Kidney (tissue), 14 donors: ENCODE data around the gene COG2. TPM values are rescaled to one million over a fixed set of nuclear protein-coding genes. Genes with fewer than 3 reads are reported as not detected.

ENCODE experiments used
- DNase-seq, 5 donors: peaks; one replicate each; pipeline ENCODE4 v3.0.0-alpha.2; 2013 to 2020
- FAIRE-seq: peaks from 2 replicates; lab custom pipeline; 2012; peaks lifted over from hg19 to GRCh38; lab: Jason Lieb, UNC
- H3K27ac ChIP-seq, 2 donors: one replicate each; pipeline ENCODE4 v1.7.0; 2013; ENCODE audit warnings: low read depth in 2 of 2, low read length in 2 of 2, inconsistent platforms in 1 of 2
- H3K27me3 ChIP-seq: one replicate; pipeline ENCODE4 v1.7.1; 2013; ENCODE audit warnings: low read length, inconsistent platforms; ENCODE audit not compliant: control insufficient read depth, insufficient read depth
- H3K36me3 ChIP-seq, 3 donors: one replicate each; pipeline versions ENCODE4 v1.7.0 to v1.7.1; 2013; ENCODE audit warnings: low read length in 3 of 3, control low read depth in 1 of 3, inconsistent platforms in 1 of 3; ENCODE audit not compliant: insufficient read depth in 3 of 3, control insufficient read depth in 2 of 3
- H3K4me1 ChIP-seq, 3 donors: one replicate each; pipeline versions ENCODE4 v1.7.0 to v1.7.1; 2013; ENCODE audit warnings: low read length in 3 of 3, inconsistent platforms in 1 of 3, low read depth in 1 of 3; ENCODE audit not compliant: control insufficient read depth in 2 of 3, insufficient read depth in 2 of 3
- H3K4me3 ChIP-seq, 3 donors: one replicate each; pipeline versions ENCODE4 v1.7.0 to v1.8.1; 2013; ENCODE audit warnings: low read length in 3 of 3, control low read depth in 1 of 3, inconsistent platforms in 1 of 3
- H3K9ac ChIP-seq, 3 donors: one replicate each; pipeline versions ENCODE4 v1.7.0 to v1.7.1; 2013; ENCODE audit warnings: low read length in 3 of 3, control low read depth in 1 of 3, inconsistent platforms in 1 of 3
- H3K9me3 ChIP-seq, 3 donors: one replicate each; pipeline versions ENCODE4 v1.7.0 to v1.7.1; 2013; ENCODE audit warnings: low read length in 3 of 3, control low read depth in 1 of 3, inconsistent platforms in 1 of 3; ENCODE audit not compliant: control insufficient read depth in 2 of 3, insufficient read depth in 1 of 3
- CTCF ChIP-seq: IDR thresholded peaks from 3 replicates; pipeline ENCODE4 v1.5.1; 2012; ENCODE audit warnings: mild to moderate bottlenecking, moderate library complexity, borderline replicate concordance; ENCODE audit not compliant: insufficient read depth; ENCODE audit errors: extremely low read depth
- intact Hi-C: fragments of 100-400 bp; cut with DNase I; formaldehyde crosslinking; loops from one replicate; pipeline ENCODE4 v1.11.1; 2022
- polyA plus RNA-seq: library from polyadenylated mRNA; stranded (reverse); fragments of 350-450 nt; fragmentation: Illumina TruSeq; extraction: RNeasy Lipid Tissue Mini Kit (QIAGEN cat#74804); gene quantifications from one replicate; pipeline ENCODE4 v1.2.3, GENCODE V29; 2014; ENCODE audit warnings: low read depth, low replicate concordance; ENCODE audit not compliant: insufficient read depth
- total RNA-seq: library from RNA; stranded (reverse); fragmentation: NEBNext Ultra II Directional; extraction: Animal tissue kit (Norgen Biotek cat#: 25700); gene quantifications from one replicate; pipeline ENCODE4 v1.2.1, GENCODE V29; 2021
- donor health status: control.
- donor health status: control.
- donor health status: control.
- donor health status: control.
- donor health status: control.
- donor health status: DM: yes; HTN: yes; CAD: no.
- donor health status: Normal renal cell carcinoma (clear cell type).

COG2 gene
- total and polyA plus RNA-seq, 2 donors from 2014 or later, result 17.9 to 30.7 TPM

GRCh38 chr1:230658691-230659090 lies 16.4 kb downstream of the COG2 start:
- no peaks in the 10 kb centered on the region for H3K27me3 ChIP-seq
- no peaks in the 10 kb centered on the region for H3K9me3 ChIP-seq
- DNase-seq (no peak), FAIRE-seq (no peak)
- H3K9ac ChIP-seq, result no peak overlapping the region
- no peak for TF ChIP-seq CTCF
- no peak overlapping the region for H3K27ac ChIP-seq
- intact Hi-C loops, result no loop called here
- H3K36me3 ChIP-seq, result peaks cover 3 to 14% (median 9%) of the 10 kb centered on the region in 3 donors
- no peak overlapping the region for H3K4me3 ChIP-seq
- H3K4me1 ChIP-seq, result no peaks in the 10 kb centered on the region

GRCh38 chr1:230661976-230662375 lies 19.7 kb downstream of the COG2 start:
- DNase-seq (no peak), FAIRE-seq (no peak)
- no peak overlapping the region for H3K9ac ChIP-seq
- no peak overlapping the region for H3K4me3 ChIP-seq
- H3K9me3 ChIP-seq, result no peaks in the 10 kb centered on the region
- H3K4me1 ChIP-seq, result no peaks in the 10 kb centered on the region
- peaks cover 9 to 36% (median 34%) of the 10 kb centered on the region in 3 donors for H3K36me3 ChIP-seq
- no peak overlapping the region for H3K27ac ChIP-seq
- H3K27me3 ChIP-seq, result no peaks in the 10 kb centered on the region
- TF ChIP-seq CTCF, result no peak
- intact Hi-C loops, result no loop called here

GRCh38 chr1:230668227-230668626 lies 25.9 kb downstream of the COG2 start:
- Histone ChIP-seq H3K27me3 (no peaks in the 10 kb centered on the region), H3K4me1 (no peaks in the 10 kb centered on the region), H3K4me3 (no peak overlapping the region), H3K36me3 (peaks cover 8 to 47% (median 41%) of the 10 kb centered on the region in 3 donors), H3K27ac (no peak overlapping the region), H3K9me3 (no peaks in the 10 kb centered on the region), H3K9ac (no peak overlapping the region)
- DNase-seq (no peak), FAIRE-seq (no peak)
- no peak for TF ChIP-seq CTCF
- intact Hi-C loops, result no loop called here

- DNase-seq (peak in 1 of 5 donors; percentile 1), FAIRE-seq (no peak)
- no peaks in the 10 kb centered on the region for H3K9me3 ChIP-seq
- no peak for TF ChIP-seq CTCF
- no peak overlapping the region for H3K4me3 ChIP-seq
- no peaks in the 10 kb centered on the region for H3K4me1 ChIP-seq
- H3K27ac ChIP-seq, result no peak overlapping the region
- H3K9ac ChIP-seq, result no peak overlapping the region
- H3K27me3 ChIP-seq, result no peaks in the 10 kb centered on the region
- peaks cover 8 to 44% (median 40%) of the 10 kb centered on the region in 3 donors for H3K36me3 ChIP-seq
- intact Hi-C loops, result no loop called here
Observed at GRCh38 chr1:230669543-230669942, 27.3 kb downstream of the COG2 start.
